NCI-H510A (cell line): ENCODE results near the gene CPSF7.
"Not testable (repeated sequence)": the region's sequence is repeated elsewhere in the genome, so short reads cannot be mapped to it uniquely, and the experiment has no call there.

Source experiments
- DNase-seq: peaks from one replicate; lab custom pipeline; 2025; lab: John Stamatoyannopoulos, UW

The CPSF7 gene, protein sequence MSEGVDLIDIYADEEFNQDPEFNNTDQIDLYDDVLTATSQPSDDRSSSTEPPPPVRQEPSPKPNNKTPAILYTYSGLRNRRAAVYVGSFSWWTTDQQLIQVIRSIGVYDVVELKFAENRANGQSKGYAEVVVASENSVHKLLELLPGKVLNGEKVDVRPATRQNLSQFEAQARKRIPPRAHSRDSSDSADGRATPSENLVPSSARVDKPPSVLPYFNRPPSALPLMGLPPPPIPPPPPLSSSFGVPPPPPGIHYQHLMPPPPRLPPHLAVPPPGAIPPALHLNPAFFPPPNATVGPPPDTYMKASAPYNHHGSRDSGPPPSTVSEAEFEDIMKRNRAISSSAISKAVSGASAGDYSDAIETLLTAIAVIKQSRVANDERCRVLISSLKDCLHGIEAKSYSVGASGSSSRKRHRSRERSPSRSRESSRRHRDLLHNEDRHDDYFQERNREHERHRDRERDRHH

DNA sequence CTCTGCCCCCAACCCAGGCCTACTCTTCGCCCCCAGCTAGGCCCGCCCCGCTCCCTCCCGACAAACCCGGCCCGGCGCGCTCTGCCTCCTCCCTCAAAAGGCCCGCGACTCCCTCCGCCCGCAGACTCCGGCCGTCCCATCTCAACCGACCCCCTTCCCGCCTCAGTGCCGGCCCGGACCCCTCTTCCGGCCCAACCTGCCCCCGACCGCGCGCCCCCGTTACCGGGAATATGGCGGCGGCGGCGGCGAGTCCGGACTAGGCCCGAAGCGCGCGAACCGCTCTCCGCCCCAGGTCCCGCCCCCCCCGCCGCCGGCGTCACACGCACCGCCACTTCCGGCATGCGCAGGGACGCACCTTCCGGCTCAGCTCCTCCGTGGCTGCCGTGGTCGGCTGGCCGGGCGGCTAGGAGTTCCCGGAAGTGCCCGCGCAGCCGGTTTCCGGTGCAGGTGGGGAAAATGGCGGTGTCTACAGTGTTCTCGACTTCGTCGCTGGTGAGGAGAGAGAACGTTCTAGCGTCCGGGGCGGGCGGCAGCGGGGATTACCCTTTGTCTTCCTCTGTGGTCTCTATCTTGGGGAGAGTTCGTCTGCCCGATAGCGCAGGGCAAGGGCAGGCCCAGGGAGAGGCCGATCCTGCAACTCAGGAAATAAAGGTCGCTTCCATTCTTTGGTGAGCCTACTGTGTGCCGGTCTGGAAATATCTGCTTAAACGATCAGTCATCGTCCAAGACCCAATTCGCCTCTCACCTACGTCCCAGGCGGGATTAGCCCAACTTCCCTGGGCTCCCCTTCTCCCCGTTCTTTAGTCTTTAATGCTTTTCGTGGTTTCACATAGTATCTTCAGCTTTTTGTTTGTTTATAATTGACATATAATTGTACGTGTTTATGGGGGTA lies at the start of gene CPSF7, which contains the start of gene SDHAF2:
TSS of gene CPSF7 (minus strand) at position 285 of the 892 bp plus-strand sequence. CDS start 740 bp downstream, outside the sequence.
TSS of gene SDHAF2 (plus strand) at position 434 of the 892 bp plus-strand sequence. CDS start at position 457, 23 bp downstream.
- DNase-seq: peak; percentile 99

DNA sequence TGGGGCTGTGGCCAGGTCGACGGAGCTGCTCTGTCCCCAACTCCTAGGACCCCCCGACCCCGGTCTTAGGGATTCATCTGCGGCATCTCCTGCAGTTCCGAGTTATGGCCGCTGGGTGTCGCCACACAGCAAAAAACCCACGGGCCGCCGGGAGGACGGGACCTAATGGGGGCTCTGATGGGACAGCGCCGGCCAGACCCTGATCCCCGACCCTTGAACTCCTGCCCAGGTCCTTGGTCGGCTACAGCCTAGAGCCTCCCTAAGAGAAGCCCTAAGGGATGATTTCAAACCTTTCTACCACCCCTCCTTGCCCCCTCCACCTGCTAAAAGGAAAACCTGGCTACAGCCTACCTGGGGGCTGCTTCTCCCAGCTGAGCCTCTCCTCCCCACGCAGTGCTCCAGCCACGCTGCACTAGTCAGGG lies 48.0 kb upstream of the CPSF7 start:
- no peak for DNase-seq

DNA sequence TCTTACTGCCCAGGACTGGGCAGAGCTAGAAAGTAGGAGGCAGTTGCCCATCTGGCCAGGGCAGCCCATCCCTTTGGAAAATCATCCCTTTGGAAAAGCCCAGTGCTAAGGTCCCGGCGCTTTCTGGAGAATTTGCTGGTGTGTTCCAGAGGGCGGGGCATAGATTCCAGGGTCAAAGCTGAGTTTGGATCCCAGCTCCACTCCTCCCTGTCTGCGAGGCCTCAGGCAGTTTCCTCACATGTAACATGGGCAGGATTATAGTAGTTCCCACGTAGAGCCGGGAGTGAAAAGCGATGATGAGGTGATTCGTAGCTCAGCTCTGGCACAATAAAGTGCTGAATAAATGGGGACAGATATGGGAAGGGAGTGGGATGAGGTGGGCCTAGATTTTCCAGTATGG lies 47.4 kb upstream of the CPSF7 start:
- no peak for DNase-seq

DNA sequence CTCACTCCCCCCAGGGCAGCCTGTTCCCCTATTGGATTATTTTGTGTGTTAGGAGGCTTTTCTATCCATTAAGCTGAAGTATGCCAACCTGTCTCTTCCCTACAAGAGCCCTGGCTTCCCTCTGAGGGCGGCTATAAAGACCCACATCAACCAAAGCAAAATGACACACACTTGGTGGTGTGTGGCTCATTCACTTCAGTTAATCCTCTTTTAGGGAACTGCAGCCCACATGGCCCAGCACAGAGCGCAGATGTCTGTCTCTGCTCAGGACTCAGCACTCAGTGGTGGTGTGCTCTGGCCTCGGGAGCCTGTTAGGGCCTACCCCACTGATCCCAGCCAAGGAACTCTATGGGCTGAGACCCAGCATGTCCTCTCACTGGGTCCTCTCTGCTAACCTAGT lies 46.6 kb upstream of the CPSF7 start:
- DNase-seq: no peak

DNA sequence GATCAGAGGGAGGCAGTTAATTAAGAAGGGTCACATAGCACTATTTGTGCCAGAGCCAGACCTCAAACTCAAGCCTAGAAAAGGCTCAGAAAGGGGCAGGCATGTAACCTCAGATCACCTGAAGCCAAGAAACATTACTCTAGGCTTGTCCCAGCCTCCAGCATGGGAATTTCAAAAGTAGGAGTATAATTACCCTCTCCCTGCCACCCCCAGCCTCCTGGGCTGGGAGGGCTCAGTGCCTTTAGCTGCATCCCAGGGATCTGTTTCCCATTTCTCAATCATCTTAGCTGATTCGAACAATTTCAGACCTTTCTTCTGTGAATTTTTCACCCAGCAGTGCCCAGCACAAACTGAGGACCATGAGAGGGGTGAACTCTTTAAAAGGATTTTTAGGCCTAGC lies 45.7 kb upstream of the CPSF7 start:
- no peak for DNase-seq

- no peak for DNase-seq
Observed at GRCh38 chr11:61474013-61474643, 44.4 kb upstream of the CPSF7 start.

- DNase-seq: no peak
Observed at GRCh38 chr11:61473370-61474012, 43.7 kb upstream of the CPSF7 start.

- DNase-seq: no peak
Observed at GRCh38 chr11:61472868-61473267, 43.1 kb upstream of the CPSF7 start.

DNA sequence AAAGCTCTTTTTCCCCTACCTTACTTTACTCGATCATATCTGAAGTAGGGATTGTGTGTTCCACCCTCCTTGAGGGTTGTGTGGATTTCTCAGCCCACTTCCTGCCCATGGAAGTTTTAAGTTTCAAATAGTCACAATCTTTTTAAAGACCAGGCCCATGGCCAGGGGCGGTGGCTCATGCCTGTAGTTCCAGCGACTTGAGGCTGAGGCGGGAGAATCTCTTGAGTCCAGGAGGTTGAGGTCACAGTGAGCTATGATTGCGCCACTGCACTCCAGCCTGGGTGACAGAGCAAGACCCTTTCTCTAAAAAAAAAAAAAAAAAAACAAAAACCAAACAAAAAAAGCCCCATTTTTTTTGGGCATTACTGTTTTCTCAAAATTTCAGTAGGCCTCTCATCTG lies 42.5 kb upstream of the CPSF7 start:
- no peak for DNase-seq

DNA sequence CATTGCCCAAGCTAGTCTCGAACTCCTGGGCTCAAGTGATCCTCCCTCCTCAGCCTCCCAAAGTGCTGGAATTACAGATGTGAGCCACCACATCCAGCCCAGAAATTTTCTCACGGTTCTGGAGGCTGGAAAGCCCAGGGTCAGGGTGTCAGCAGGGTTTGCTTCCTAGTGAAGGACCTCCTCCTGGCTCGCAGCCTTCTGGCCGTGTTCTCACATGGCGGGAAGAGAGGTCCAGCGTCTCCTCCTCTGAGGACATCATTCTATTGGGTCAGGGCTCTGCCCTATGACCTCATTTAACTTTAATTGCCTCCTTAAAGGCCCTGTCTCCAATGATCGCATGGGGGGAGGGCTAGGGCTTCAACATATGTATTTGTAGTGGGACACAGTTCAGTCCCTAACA lies 38.2 kb upstream of the CPSF7 start:
- DNase-seq: no peak

GRCh38 chr11:61467602-61468001 lies 37.8 kb upstream of the CPSF7 start:
- DNase-seq: not testable (repeated sequence)

GRCh38 chr11:61460986-61461385 lies 31.2 kb upstream of the CPSF7 start:
- no peak for DNase-seq

- DNase-seq: no peak
Observed at GRCh38 chr11:61460474-61460881, 30.7 kb upstream of the CPSF7 start.

DNA sequence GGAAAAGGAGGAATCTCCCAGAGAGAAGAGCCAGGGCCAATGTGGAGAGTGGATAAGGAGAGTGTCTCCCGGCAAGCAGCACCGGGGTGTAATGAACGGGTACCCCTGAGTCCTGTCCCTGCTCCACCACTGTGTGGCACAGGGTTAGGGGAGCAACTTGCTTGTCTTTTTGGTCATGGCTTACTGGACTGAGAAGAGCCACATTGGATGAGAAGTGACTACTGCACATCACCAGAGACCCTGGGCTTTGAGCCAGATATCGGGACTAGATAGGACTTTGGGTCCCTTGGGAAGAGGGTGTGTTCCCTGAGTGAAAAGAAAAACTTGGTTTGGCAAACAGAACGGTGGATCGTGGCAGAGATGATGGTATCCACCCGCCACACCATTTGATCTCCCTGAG lies 24.7 kb upstream of the CPSF7 start:
- DNase-seq: no peak

DNA sequence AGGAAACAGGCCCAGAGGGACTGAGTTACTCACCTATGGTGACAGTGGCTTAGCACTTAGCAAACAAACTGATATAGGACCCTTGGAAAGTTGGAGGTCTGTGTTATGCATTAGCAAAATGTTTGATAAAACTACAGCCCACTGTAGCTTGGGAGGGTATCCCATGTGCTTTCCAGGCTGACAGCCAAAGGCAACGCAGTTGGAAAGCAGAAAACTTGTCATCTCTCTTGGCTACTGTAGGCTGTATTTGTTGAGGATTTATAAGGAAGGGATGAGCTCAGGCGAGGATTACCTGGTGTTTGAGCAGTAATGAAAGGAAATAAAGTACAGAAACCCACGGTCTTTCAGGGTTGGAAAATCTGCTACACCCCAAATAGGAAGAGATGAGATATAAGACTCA lies 23.9 kb upstream of the CPSF7 start:
- DNase-seq: no peak

GRCh38 chr11:61452825-61453224 lies 23.1 kb upstream of the CPSF7 start:
- no peak for DNase-seq

DNA sequence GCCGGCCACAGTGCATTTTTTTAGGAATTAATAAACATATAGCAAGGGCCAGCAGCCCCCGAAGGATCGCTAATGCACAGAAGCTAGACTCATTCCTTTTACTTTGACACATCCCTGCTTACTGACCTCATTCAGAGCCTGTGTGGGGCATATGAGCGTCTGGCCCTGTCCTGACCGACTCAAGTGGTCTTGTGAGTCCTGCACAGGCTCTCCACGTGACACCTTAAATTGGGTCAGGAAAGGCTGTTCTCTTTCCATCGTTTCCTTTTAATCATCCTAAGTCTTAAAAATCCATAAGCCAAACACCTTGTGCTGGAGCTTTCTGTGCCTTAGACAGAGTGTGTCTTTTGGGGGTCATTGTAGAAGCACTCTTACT lies 18.8 kb upstream of the CPSF7 start:
- DNase-seq: no peak

DNA sequence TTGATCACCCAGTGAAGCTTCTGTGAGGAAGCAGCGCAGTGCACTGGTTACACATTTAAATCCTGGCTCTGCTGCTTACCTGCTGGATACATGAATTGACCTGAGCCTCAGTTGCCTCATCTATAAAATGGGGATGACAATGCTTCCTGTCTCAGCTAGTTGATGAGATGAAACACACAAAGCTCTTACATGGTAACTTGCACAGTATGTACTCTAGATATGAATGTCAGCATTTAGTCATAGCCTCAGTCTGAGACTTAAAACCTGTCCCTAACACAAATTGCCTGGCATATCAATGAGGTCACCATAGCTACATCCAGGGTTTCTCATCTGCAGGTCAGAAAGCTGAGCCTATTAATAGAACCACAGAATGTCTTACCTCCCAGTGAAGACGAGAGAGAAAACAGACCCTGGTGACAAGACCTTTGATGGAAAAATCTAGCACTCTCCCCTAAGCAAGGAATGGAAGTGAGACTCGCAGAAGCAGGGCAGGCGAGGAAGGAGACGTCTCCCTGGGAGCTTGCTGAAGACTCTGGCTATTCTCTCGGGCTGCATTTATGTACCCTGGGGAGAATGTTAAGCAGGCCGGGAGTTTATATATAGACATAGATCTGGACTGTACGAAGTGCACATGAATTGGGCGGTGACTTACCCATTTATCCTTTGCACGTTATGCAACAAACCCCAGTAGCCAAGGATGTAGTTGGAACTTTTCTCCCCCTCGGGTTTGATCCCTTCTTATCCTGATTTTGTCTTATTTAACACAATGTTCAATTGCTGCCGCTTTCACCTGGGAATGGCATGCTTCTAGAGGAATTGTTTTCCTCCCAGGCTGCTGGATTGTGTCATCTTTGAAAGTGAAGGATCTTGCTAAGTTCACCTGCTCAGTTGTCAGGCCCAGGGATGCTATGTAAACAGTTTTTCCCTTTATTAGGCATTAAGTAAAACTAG lies 18.1 kb upstream of the CPSF7 start:
- no peak for DNase-seq

DNA sequence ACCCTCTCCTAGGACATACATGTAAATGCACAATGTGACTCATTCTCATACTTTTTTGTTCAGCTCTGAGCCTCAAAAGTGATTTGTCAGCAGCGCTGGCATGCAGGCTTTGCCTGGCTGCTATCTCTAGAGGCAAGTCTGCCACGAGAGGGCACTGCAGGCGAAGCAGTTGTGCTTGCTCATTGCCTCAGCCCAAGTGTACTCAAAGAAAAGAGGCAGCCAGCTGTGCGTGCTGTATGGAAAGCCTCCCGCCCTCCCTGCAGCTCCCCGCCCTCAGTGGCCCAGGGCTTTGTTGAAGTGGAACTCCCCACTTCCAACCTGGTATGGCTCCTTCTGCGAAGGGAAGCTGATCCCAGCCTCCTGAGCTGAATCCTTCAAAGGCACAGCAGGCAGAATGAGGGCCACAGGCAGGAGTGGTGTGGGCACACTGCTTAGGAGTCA lies 16.5 kb upstream of the CPSF7 start:
- peak; percentile 94 for DNase-seq

DNA sequence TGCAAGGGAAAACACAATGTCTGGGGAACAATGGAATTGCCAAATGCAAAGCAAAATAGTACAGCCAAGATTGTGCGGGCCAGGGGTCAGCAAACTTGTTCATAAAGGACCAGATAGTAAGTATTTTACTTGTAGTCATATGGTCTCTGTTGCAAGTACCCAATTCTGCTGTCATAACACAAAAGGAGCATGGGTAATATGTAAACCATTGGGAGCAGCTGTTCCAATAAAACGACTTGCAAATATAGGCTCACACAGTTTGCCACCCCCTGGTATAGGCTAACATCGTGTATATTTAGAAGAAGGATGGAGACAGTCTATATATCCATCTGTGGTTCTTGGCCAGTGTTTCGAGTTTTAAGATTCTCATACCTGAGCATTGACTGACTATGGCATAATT lies 15.7 kb upstream of the CPSF7 start:
- DNase-seq: peak; percentile 16

GRCh38 chr11:61442616-61443015 lies 12.8 kb upstream of the CPSF7 start:
- no peak for DNase-seq
